ENCODE results near the gene ZNF727. TPM values are rescaled to one million over a fixed set of nuclear protein-coding genes. Genes with fewer than 3 reads are reported as not detected.
"Not testable (repeated sequence)": the region's sequence is repeated elsewhere in the genome, so short reads cannot be mapped to it uniquely, and the experiment has no call there.

Gene ZNF727
- total and polyA plus RNA-seq, 10 of the 15 experiments (the other 5 are each of a cell fraction or from before 2014, with no cell fraction given) = not detected

DNA sequence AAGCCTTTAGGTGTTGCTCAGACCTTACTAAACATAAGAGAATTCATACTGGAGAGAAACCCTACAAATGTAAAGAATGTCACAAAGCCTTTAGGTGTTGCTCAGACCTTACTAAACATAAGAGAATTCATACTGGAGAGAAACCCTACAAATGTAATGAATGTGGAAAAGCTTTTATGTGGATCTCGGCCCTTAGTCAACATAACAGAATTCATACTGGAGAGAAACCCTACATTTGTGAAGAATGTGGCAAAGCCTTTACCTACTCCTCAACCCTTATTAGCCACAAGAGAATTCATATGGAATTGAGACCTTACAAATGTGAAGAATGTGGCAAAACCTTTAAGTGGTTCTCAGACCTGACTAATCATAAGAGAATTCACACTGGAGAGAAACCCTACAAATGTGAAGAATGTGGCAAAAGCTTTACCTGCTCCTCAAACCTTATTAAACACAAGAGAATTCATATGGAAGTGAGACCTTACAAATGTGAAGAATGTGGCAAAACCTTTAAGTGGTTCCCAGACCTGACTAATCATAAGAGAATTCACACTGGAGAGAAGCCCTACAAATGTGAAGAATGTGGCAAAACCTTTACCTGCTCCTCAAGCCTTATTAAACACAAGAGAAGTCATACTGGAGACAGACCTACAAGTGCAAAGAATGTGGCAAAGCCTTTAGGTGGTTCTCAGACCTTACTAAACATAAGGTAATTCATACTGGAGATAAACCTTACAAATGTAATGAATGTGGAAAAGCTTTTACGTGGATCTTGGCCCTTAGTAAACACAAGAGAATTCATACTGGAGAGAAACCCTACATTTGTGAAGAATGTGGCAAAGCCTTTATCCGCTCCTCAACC is 32.8 kb downstream of the ZNF727 start:
- 8% methylated on average over 3 of the region's 3 CpGs for WGBS (ENCODE audit: insufficient coverage, insufficient replicate concordance, low lambda C conversion rate, missing lambda C conversion rate)
- CTCF ChIA-PET; BruUV-seq (replicated peaks): not testable (repeated sequence)

DNA sequence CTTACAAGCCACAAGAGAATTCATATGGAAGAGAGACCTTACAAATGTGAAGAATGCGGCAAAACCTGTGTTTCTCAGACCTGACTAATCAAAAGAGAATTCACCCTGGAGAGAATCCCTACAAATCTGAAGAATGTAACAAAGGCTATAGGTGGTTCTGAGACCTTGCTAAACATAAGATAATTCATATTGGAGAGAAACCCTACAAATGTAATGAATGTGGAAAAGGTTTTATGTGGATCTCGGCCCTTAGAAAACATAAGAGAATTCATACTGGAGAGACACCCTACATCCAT is 33.4 kb downstream of the ZNF727 start:
- RAD21 ChIA-PET (ENCODE audit: unreplicated experiment) = no interaction called here
- Histone ChIP-seq H3K4me2 (ENCODE audit: control insufficient read depth, insufficient read depth) (no peak overlapping the region), H3K9ac (ENCODE audit: control insufficient read depth, insufficient read depth, low read length) (no peak overlapping the region), H3K36me3 (ENCODE audit: control insufficient read depth in 2 of 2, insufficient read depth in 2 of 2, low read length in 1 of 2) (no peaks in the 10 kb centered on the region), H3K4me3 (no peak overlapping the region), H2AFZ (ENCODE audit: control insufficient read depth, low read depth, low read length) (no peak overlapping the region), H3K27me3 (replicated peaks in 1 of 2; ENCODE audit: control insufficient read depth in 2 of 2, insufficient read depth in 2 of 2, low read length in 1 of 2) (no peaks in the 10 kb centered on the region), H3K79me2 (ENCODE audit: control insufficient read depth, insufficient read depth, low read length) (no peaks in the 10 kb centered on the region), H4K20me1 (ENCODE audit: control insufficient read depth, insufficient read depth) (no peaks in the 10 kb centered on the region), H3K4me1 (ENCODE audit: control insufficient read depth, insufficient read depth, low read length) (no peaks in the 10 kb centered on the region), H3K9me3 (replicated peaks; ENCODE audit: control insufficient read depth, insufficient read depth, low read length) (no peaks in the 10 kb centered on the region; the same call in 2 of the 3 replicates), H3K27ac (ENCODE audit: control insufficient read depth, insufficient read depth) (no peak overlapping the region)
- POLR2A ChIA-PET = no interaction called here
- BruUV-seq (replicated peaks) = no TSS peak
- FAIRE-seq (no peak), ATAC-seq (no peak), DNase-seq (ENCODE audit: low read depth, low spot score) (no peak)
- WGBS (ENCODE audit: insufficient coverage, insufficient replicate concordance, low lambda C conversion rate, missing lambda C conversion rate) = 0% methylated on average over 2 of the region's 2 CpGs
- TF ChIP-seq RUNX3 (IDR thresholded peaks at IDR 0.05; ENCODE audit: low read length) (no peak), STAT3 (IDR thresholded peaks at IDR 0.05; ENCODE audit: low read depth, low read length) (no peak), FOXM1 (IDR thresholded peaks at IDR 0.05; ENCODE audit: low read depth, low read length) (no peak), SREBF2 (IDR thresholded peaks at IDR 0.05; ENCODE audit: low read length) (no peak)
- intact Hi-C loops (cut with micrococcal nuclease; ENCODE audit: unreplicated experiment) (no loop called here), in situ Hi-C loops (cut with MboI) (no loop called here)
- CTCF ChIA-PET = no interaction called here
- SMC1A ChIA-PET (ENCODE audit: uncharacterized antibody, unreplicated experiment) = no interaction called here

More for the DNA sequence above, 32.8 kb downstream of the ZNF727 start:
- SMC1A ChIA-PET (ENCODE audit: uncharacterized antibody, unreplicated experiment); H3K36me3 ChIP-seq (ENCODE audit: control insufficient read depth in 2 of 2, insufficient read depth in 2 of 2, low read length in 1 of 2); H3K27ac ChIP-seq (ENCODE audit: control insufficient read depth, insufficient read depth); H2AFZ ChIP-seq (ENCODE audit: control insufficient read depth, low read depth, low read length); DNase-seq (ENCODE audit: low read depth, low spot score); H3K27me3 ChIP-seq (replicated peaks in 1 of 2; ENCODE audit: control insufficient read depth in 2 of 2, insufficient read depth in 2 of 2, low read length in 1 of 2); H3K9me3 ChIP-seq (replicated peaks; ENCODE audit: control insufficient read depth, insufficient read depth, low read length); ATAC-seq; H3K9ac ChIP-seq (ENCODE audit: control insufficient read depth, insufficient read depth, low read length); H4K20me1 ChIP-seq (ENCODE audit: control insufficient read depth, insufficient read depth); RAD21 ChIA-PET (ENCODE audit: unreplicated experiment); H3K4me1 ChIP-seq (ENCODE audit: control insufficient read depth, insufficient read depth, low read length); H3K4me2 ChIP-seq (ENCODE audit: control insufficient read depth, insufficient read depth); H3K4me3 ChIP-seq; FAIRE-seq; POLR2A ChIA-PET; H3K79me2 ChIP-seq (ENCODE audit: control insufficient read depth, insufficient read depth, low read length); in situ Hi-C loops (cut with MboI); intact Hi-C loops (cut with micrococcal nuclease; ENCODE audit: unreplicated experiment): not testable (repeated sequence)
- peak; percentile 37 for TF ChIP-seq ZNF274 (IDR thresholded peaks at IDR 0.05; ENCODE audit: insufficient read depth, insufficient read length)
